GM21367 (cell line): Measurements from ENCODE around the gene C11orf91.
"Not testable (repeated sequence)": the region's sequence is repeated elsewhere in the genome, so short reads cannot be mapped to it uniquely, and the experiment has no call there.

Experiments
- ATAC-seq: cut with Tn5 transposase; IDR thresholded peaks from one replicate; pipeline ENCODE4 v1.9.1; 2021; ENCODE audit not compliant: unreplicated experiment

C11orf91 gene

GRCh38 chr11:33722590-33723234, 22.1 kb upstream of the C11orf91 start:
- ATAC-seq: peak; percentile 73

GRCh38 chr11:33721984-33722383, 21.4 kb upstream of the C11orf91 start:
- no peak for ATAC-seq

GRCh38 chr11:33721426-33721825, 20.8 kb upstream of the C11orf91 start:
- ATAC-seq: no peak

GRCh38 chr11:33719587-33719986, 19.0 kb upstream of the C11orf91 start:
- ATAC-seq: no peak

GRCh38 chr11:33718440-33718839, 17.8 kb upstream of the C11orf91 start:
- ATAC-seq: no peak

- no peak for ATAC-seq
These were observed 15.6 kb upstream of the C11orf91 start for GRCh38 chr11:33716243-33716642.

GRCh38 chr11:33713856-33714398, 13.3 kb upstream of the C11orf91 start:
- no peak for ATAC-seq

GRCh38 chr11:33713151-33713855, 12.7 kb upstream of the C11orf91 start:
- ATAC-seq: no peak

GRCh38 chr11:33712436-33712835, 11.8 kb upstream of the C11orf91 start:
- ATAC-seq: no peak

- no peak for ATAC-seq
These were observed 8.8 kb upstream of the C11orf91 start for GRCh38 chr11:33709466-33709865.

GRCh38 chr11:33708985-33709384, 8.4 kb upstream of the C11orf91 start:
- no peak for ATAC-seq

GRCh38 chr11:33707831-33708230, 7.2 kb upstream of the C11orf91 start:
- ATAC-seq: not testable (repeated sequence)

- ATAC-seq: no peak
These were observed 6.3 kb upstream of the C11orf91 start for GRCh38 chr11:33706966-33707365.

GRCh38 chr11:33706546-33706945, 5.9 kb upstream of the C11orf91 start:
- no peak for ATAC-seq

GRCh38 chr11:33704240-33705002, 3.8 kb upstream of the C11orf91 start:
- ATAC-seq: no peak

- ATAC-seq: no peak
These were observed 3.2 kb upstream of the C11orf91 start for GRCh38 chr11:33703788-33704187.

- no peak for ATAC-seq
These were observed 2.6 kb upstream of the C11orf91 start for GRCh38 chr11:33703234-33703633.

- ATAC-seq: no peak
These were observed 940 bp upstream of the C11orf91 start for GRCh38 chr11:33701302-33702230.

- no peak for ATAC-seq
These were observed 544 bp downstream of the C11orf91 start for GRCh38 chr11:33700063-33700501.

- ATAC-seq: no peak
These were observed 1.0 kb downstream of the C11orf91 start for GRCh38 chr11:33699515-33700062.
